ENCODE measurements around the gene ATP2C2.

Gene ATP2C2

GRCh38 chr16:84451781-84452180, 83.4 kb downstream of the ATP2C2 start:
- Histone ChIP-seq H3K4me3 (ENCODE audit: low read depth in 1 of 2, low read length in 2 of 2) (no peak overlapping the region), H3K9me3 (ENCODE audit: insufficient read depth, low read length, severe bottlenecking) (no peaks in the 10 kb centered on the region), H3K4me2 (ENCODE audit: insufficient read depth, low read length) (no peak overlapping the region), H3K27me3 (ENCODE audit: insufficient read depth, low read length, poor library complexity) (no peaks in the 10 kb centered on the region), H3K27ac (ENCODE audit: low read length) (no peak overlapping the region), H3K4me1 (ENCODE audit: insufficient read depth, low read length) (no peaks in the 10 kb centered on the region), H2AFZ (ENCODE audit: low read depth, low read length) (no peak overlapping the region), H3K9ac (ENCODE audit: low read depth, low read length) (no peak overlapping the region), H3K79me2 (ENCODE audit: insufficient read depth, low read length) (no peaks in the 10 kb centered on the region), H3K36me3 (ENCODE audit: insufficient read depth, low read length) (no peaks in the 10 kb centered on the region), H4K20me1 (ENCODE audit: insufficient read depth, low read length) (no peaks in the 10 kb centered on the region; the same call in 1 of the 2 replicates)
- TF ChIP-seq EZH2 (IDR thresholded peaks at IDR 0.05; ENCODE audit: borderline replicate concordance, low read depth, low read length, severe bottlenecking) (no peak), CTCF (IDR thresholded peaks at IDR 0.05; ENCODE audit: borderline replicate concordance, extremely low read depth, low read length, poor library complexity, severe bottlenecking) (no peak)
- ATAC-seq (ENCODE audit: insufficient read depth, low read depth) = no peak
- no peak for DNase-seq

- Histone ChIP-seq H3K79me2 (ENCODE audit: insufficient read depth, low read length) (no peaks in the 10 kb centered on the region), H3K4me1 (ENCODE audit: insufficient read depth, low read length) (no peaks in the 10 kb centered on the region), H3K36me3 (ENCODE audit: insufficient read depth, low read length) (no peaks in the 10 kb centered on the region), H2AFZ (ENCODE audit: low read depth, low read length) (no peak overlapping the region), H3K9me3 (ENCODE audit: insufficient read depth, low read length, severe bottlenecking) (no peaks in the 10 kb centered on the region), H3K27me3 (ENCODE audit: insufficient read depth, low read length, poor library complexity) (no peaks in the 10 kb centered on the region), H3K27ac (ENCODE audit: low read length) (no peak overlapping the region), H3K4me3 (ENCODE audit: low read depth in 1 of 2, low read length in 2 of 2) (no peak overlapping the region), H4K20me1 (ENCODE audit: insufficient read depth, low read length) (no peaks in the 10 kb centered on the region; the same call in 1 of the 2 replicates), H3K4me2 (ENCODE audit: insufficient read depth, low read length) (no peak overlapping the region), H3K9ac (ENCODE audit: low read depth, low read length) (no peak overlapping the region)
- ATAC-seq (ENCODE audit: insufficient read depth, low read depth) (no peak), DNase-seq (no peak)
- no peak for TF ChIP-seq EZH2 (IDR thresholded peaks at IDR 0.05; ENCODE audit: borderline replicate concordance, low read depth, low read length, severe bottlenecking)
- no peak for TF ChIP-seq CTCF (IDR thresholded peaks at IDR 0.05; ENCODE audit: borderline replicate concordance, extremely low read depth, low read length, poor library complexity, severe bottlenecking)
Observed at GRCh38 chr16:84453061-84453752, 84.9 kb downstream of the ATP2C2 start.

GRCh38 chr16:84454611-84455010, 86.3 kb downstream of the ATP2C2 start:
- Histone ChIP-seq H3K27ac (ENCODE audit: low read length) (no peak overlapping the region), H4K20me1 (ENCODE audit: insufficient read depth, low read length) (no peaks in the 10 kb centered on the region), H3K36me3 (ENCODE audit: insufficient read depth, low read length) (no peaks in the 10 kb centered on the region), H3K4me2 (ENCODE audit: insufficient read depth, low read length) (no peak overlapping the region), H3K4me1 (ENCODE audit: insufficient read depth, low read length) (no peaks in the 10 kb centered on the region), H3K79me2 (ENCODE audit: insufficient read depth, low read length) (no peaks in the 10 kb centered on the region), H3K9me3 (ENCODE audit: insufficient read depth, low read length, severe bottlenecking) (no peaks in the 10 kb centered on the region), H3K4me3 (ENCODE audit: low read depth in 1 of 2, low read length in 2 of 2) (no peak overlapping the region), H2AFZ (ENCODE audit: low read depth, low read length) (no peak overlapping the region), H3K9ac (ENCODE audit: low read depth, low read length) (no peak overlapping the region), H3K27me3 (ENCODE audit: insufficient read depth, low read length, poor library complexity) (no peaks in the 10 kb centered on the region)
- TF ChIP-seq CTCF (IDR thresholded peaks at IDR 0.05; ENCODE audit: borderline replicate concordance, extremely low read depth, low read length, poor library complexity, severe bottlenecking) = no peak
- no peak for TF ChIP-seq EZH2 (IDR thresholded peaks at IDR 0.05; ENCODE audit: borderline replicate concordance, low read depth, low read length, severe bottlenecking)
- DNase-seq = no peak
- ATAC-seq (ENCODE audit: insufficient read depth, low read depth) = no peak
